GM12872 (cell line): ENCODE results near the gene FGD1.

Experiments
- CTCF ChIP-seq: IDR thresholded peaks from 3 replicates; pipeline ENCODE4 v1.5.1; 2011; ENCODE audit warnings: low read depth, mild to moderate bottlenecking, low read length, moderate library complexity; ENCODE audit not compliant: insufficient read depth

Gene FGD1

GRCh38 chrX:54427837-54428424, 68.1 kb downstream of the FGD1 start:
- TF ChIP-seq CTCF: no peak

- peak; percentile 47; the same call in 1 of the 3 replicates for TF ChIP-seq CTCF
These were observed 72.7 kb downstream of the FGD1 start for GRCh38 chrX:54423161-54423888.

GRCh38 chrX:54422168-54422567, 73.9 kb downstream of the FGD1 start:
- no peak for TF ChIP-seq CTCF

GRCh38 chrX:54419559-54420302, 76.3 kb downstream of the FGD1 start:
- no peak for TF ChIP-seq CTCF

- no peak for TF ChIP-seq CTCF
These were observed 79.1 kb downstream of the FGD1 start for GRCh38 chrX:54416965-54417364.

- TF ChIP-seq CTCF: no peak
These were observed 80.3 kb downstream of the FGD1 start for GRCh38 chrX:54415534-54416350.

- no peak for TF ChIP-seq CTCF
These were observed 82.3 kb downstream of the FGD1 start for GRCh38 chrX:54413753-54414152.
